Liver (tissue), 3 donors: ENCODE measurements around the gene PGM1.

ENCODE experiments used
- FOXA1 ChIP-seq: IDR thresholded peaks from 2 replicates; pipeline ENCODE4 v1.6.1; 2016; ENCODE audit warnings: antibody characterized with exemption
- TAF1 ChIP-seq: conservative IDR thresholded peaks from 2 replicates; pipeline ENCODE4 v1.6.1; 2016; ENCODE audit warnings: antibody characterized with exemption, mild to moderate bottlenecking
- TF ChIP-seq, protein P1 (sequence below): IDR thresholded peaks from 2 replicates; pipeline ENCODE4 v1.6.1; 2016; ENCODE audit warnings: antibody characterized with exemption, mild to moderate bottlenecking
- TF ChIP-seq, protein P2 (sequence below): fragments of 150-350 bp; IDR thresholded peaks from 2 replicates; pipeline ENCODE4 v1.5.1; 2017; ENCODE audit warnings: improper control_type of control experiment, low read depth, low read length; ENCODE audit not compliant: missing input control
- TF ChIP-seq, protein P3 (sequence below): IDR thresholded peaks from 2 replicates; pipeline ENCODE4 v1.6.1; 2016; ENCODE audit warnings: antibody characterized with exemption
- donor health status: healthy.
- donor health status: healthy.

DNA sequence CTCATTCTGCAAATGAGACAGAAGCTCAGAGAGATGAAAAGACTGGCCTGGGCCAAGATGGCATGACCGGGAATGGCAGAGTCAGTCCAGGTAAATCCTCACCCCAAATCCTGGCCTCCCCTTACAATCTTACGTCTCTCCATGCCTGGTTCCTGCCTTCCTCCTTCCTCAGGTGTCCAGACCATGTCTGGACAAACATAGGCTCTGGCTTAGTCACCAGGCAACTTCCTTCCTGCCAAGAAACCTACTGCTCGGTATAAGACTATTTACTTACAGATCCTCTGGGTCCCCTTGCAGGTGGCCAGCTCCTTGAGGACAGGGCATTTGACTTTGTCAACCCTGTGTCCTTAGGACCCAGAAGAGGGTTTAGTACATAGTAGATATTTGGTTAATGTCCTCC, 111.2 kb downstream of the PGM1 start:
- TF ChIP-seq, protein P1, sequence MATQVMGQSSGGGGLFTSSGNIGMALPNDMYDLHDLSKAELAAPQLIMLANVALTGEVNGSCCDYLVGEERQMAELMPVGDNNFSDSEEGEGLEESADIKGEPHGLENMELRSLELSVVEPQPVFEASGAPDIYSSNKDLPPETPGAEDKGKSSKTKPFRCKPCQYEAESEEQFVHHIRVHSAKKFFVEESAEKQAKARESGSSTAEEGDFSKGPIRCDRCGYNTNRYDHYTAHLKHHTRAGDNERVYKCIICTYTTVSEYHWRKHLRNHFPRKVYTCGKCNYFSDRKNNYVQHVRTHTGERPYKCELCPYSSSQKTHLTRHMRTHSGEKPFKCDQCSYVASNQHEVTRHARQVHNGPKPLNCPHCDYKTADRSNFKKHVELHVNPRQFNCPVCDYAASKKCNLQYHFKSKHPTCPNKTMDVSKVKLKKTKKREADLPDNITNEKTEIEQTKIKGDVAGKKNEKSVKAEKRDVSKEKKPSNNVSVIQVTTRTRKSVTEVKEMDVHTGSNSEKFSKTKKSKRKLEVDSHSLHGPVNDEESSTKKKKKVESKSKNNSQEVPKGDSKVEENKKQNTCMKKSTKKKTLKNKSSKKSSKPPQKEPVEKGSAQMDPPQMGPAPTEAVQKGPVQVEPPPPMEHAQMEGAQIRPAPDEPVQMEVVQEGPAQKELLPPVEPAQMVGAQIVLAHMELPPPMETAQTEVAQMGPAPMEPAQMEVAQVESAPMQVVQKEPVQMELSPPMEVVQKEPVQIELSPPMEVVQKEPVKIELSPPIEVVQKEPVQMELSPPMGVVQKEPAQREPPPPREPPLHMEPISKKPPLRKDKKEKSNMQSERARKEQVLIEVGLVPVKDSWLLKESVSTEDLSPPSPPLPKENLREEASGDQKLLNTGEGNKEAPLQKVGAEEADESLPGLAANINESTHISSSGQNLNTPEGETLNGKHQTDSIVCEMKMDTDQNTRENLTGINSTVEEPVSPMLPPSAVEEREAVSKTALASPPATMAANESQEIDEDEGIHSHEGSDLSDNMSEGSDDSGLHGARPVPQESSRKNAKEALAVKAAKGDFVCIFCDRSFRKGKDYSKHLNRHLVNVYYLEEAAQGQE, result no peak
- TF ChIP-seq FOXA1 (no peak), TAF1 (no peak)
- TF ChIP-seq, protein P2, sequence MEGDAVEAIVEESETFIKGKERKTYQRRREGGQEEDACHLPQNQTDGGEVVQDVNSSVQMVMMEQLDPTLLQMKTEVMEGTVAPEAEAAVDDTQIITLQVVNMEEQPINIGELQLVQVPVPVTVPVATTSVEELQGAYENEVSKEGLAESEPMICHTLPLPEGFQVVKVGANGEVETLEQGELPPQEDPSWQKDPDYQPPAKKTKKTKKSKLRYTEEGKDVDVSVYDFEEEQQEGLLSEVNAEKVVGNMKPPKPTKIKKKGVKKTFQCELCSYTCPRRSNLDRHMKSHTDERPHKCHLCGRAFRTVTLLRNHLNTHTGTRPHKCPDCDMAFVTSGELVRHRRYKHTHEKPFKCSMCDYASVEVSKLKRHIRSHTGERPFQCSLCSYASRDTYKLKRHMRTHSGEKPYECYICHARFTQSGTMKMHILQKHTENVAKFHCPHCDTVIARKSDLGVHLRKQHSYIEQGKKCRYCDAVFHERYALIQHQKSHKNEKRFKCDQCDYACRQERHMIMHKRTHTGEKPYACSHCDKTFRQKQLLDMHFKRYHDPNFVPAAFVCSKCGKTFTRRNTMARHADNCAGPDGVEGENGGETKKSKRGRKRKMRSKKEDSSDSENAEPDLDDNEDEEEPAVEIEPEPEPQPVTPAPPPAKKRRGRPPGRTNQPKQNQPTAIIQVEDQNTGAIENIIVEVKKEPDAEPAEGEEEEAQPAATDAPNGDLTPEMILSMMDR, result no peak
- TF ChIP-seq, protein P3, sequence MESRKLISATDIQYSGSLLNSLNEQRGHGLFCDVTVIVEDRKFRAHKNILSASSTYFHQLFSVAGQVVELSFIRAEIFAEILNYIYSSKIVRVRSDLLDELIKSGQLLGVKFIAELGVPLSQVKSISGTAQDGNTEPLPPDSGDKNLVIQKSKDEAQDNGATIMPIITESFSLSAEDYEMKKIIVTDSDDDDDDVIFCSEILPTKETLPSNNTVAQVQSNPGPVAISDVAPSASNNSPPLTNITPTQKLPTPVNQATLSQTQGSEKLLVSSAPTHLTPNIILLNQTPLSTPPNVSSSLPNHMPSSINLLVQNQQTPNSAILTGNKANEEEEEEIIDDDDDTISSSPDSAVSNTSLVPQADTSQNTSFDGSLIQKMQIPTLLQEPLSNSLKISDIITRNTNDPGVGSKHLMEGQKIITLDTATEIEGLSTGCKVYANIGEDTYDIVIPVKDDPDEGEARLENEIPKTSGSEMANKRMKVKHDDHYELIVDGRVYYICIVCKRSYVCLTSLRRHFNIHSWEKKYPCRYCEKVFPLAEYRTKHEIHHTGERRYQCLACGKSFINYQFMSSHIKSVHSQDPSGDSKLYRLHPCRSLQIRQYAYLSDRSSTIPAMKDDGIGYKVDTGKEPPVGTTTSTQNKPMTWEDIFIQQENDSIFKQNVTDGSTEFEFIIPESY, result no peak
